SK-N-SH (cell line): Measurements from ENCODE around the gene MCM9. TPM values are rescaled to one million over a fixed set of nuclear protein-coding genes. Genes with fewer than 3 reads are reported as not detected.

Experiments used
- CTCF ChIA-PET: fragments of 300-600, 350-600 bp; formaldehyde crosslinking; extraction: SDS; loops from one replicate; lab custom pipeline; 2021; lab: Yijun Ruan, JAX
- POLR2A ChIA-PET: fragments of 350-600 bp; sonication (Branson Sonifier 250); formaldehyde crosslinking; extraction: SDS; loops from one replicate; lab custom pipeline; 2020; ENCODE audit warnings: antibody characterized with exemption, inconsistent platforms; lab: Yijun Ruan, JAX
- DNase-seq: peaks from one replicate; pipeline ENCODE4 v3.0.0; 2012
- H2AFZ ChIP-seq: fragments of 200-600 bp; sonication (generic); 2 replicates; pipeline ENCODE4 v1.8.1; 2016; ENCODE audit warnings: antibody characterized with exemption, mild to moderate bottlenecking, low read depth
- H3F3A ChIP-seq: fragments of 200-600 bp; sonication (generic); replicated peaks from 2 replicates; pipeline ENCODE3; 2016; ENCODE audit warnings: antibody characterized with exemption, mild to moderate bottlenecking; ENCODE audit not compliant: insufficient read depth
- H3K27ac ChIP-seq, 2 experiments: fragments of 200-500 bp in 1 of 2; fragments of 200-600 bp in 1 of 2; sonication (Bioruptor generic) in 1 of 2; sonication (generic), shearing (Covaris generic) in 1 of 2; 2 replicates each; pipeline versions ENCODE4 v1.5.1 to v1.6.1; 2014 to 2016; ENCODE audit warnings: low read depth in 2 of 2, inconsistent platforms in 1 of 2, low read length in 1 of 2, mild to moderate bottlenecking in 1 of 2, mixed read lengths in 1 of 2
- H3K27me3 ChIP-seq: fragments of 200-600 bp; sonication (generic), shearing (Covaris generic); 2 replicates; pipeline ENCODE4 v1.6.1; 2016; ENCODE audit warnings: mixed run types; ENCODE audit not compliant: insufficient read depth
- H3K36me3 ChIP-seq, 2 experiments: fragments of 200-500 bp in 1 of 2; fragments of 200-600 bp in 1 of 2; sonication (Bioruptor generic) in 1 of 2; sonication (generic) in 1 of 2; replicated peaks in 1 of 2; 2 replicates each; pipeline versions ENCODE3 to v1.5.1; 2014 to 2016; ENCODE audit warnings: low read length in 1 of 2, mild to moderate bottlenecking in 1 of 2; ENCODE audit not compliant: insufficient read depth in 2 of 2, control insufficient read depth in 1 of 2
- H3K4me1 ChIP-seq, 2 experiments: fragments of 200-500 bp in 1 of 2; fragments of 200-600 bp in 1 of 2; sonication (Bioruptor generic) in 1 of 2; sonication (generic), shearing (Covaris generic) in 1 of 2; 2 replicates each; pipeline versions ENCODE4 v1.5.1 to v1.6.1; 2014 to 2016; ENCODE audit warnings: low read depth in 1 of 2, low read length in 1 of 2, mixed run types in 1 of 2; ENCODE audit not compliant: insufficient read depth in 2 of 2, control insufficient read depth in 1 of 2
- H3K4me2 ChIP-seq: fragments of 200-600 bp; sonication (generic), shearing (Covaris generic); 2 replicates; pipeline ENCODE4 v1.6.1; 2017; ENCODE audit warnings: mixed run types
- H3K4me3 ChIP-seq, 2 experiments: fragments of 200-500 bp in 1 of 2; fragments of 200-600 bp in 1 of 2; sonication (Bioruptor generic) in 1 of 2; sonication (generic), shearing (Covaris generic) in 1 of 2; 2 replicates each; pipeline versions ENCODE4 v1.5.1 to v1.8.1; 2014 to 2016; ENCODE audit warnings: low read depth in 2 of 2, inconsistent platforms in 1 of 2, low read length in 1 of 2, mild to moderate bottlenecking in 1 of 2, mixed read lengths in 1 of 2, moderate library complexity in 1 of 2
- H3K79me2 ChIP-seq: fragments of 200-600 bp; sonication (generic); 2 replicates; pipeline ENCODE4 v1.8.1; 2017; ENCODE audit warnings: mild to moderate bottlenecking; ENCODE audit not compliant: insufficient read depth
- H3K9ac ChIP-seq: fragments of 200-600 bp; sonication (generic); 2 replicates; pipeline ENCODE4 v1.6.1; 2017; ENCODE audit warnings: mixed run types
- H3K9me2 ChIP-seq: fragments of 200-600 bp; sonication (generic); 2 replicates; pipeline ENCODE4 v1.6.1; 2017; ENCODE audit warnings: mixed run types
- H3K9me3 ChIP-seq: fragments of 200-600 bp; sonication (generic); 2 replicates; pipeline ENCODE4 v1.6.1; 2017; ENCODE audit warnings: mixed run types, mild to moderate bottlenecking, moderate library complexity
- H4K20me1 ChIP-seq: fragments of 200-600 bp; sonication (generic); 2 replicates; pipeline ENCODE4 v1.6.1; 2017; ENCODE audit warnings: mild to moderate bottlenecking, mixed run types; ENCODE audit not compliant: insufficient read depth
- CHD2 ChIP-seq: fragments of 150-350 bp; IDR thresholded peaks from 2 replicates; pipeline ENCODE4 v1.6.1; 2018; ENCODE audit warnings: low read length; ENCODE audit not compliant: partially characterized antibody
- ELF1 ChIP-seq: IDR thresholded peaks from 2 replicates; pipeline ENCODE4 v1.4.0; 2012
- EZH2phosphoT487 ChIP-seq: fragments of 200-600 bp; sonication (generic); IDR thresholded peaks from 2 replicates; pipeline ENCODE4 v1.6.1; 2017; ENCODE audit warnings: low read depth, mixed run types, mild to moderate bottlenecking, antibody characterized with exemption, moderate library complexity, borderline replicate concordance
- GABPA ChIP-seq: IDR thresholded peaks from 2 replicates; pipeline ENCODE4 v1.4.0; 2012; ENCODE audit warnings: low read depth, mild to moderate bottlenecking
- MEF2A ChIP-seq: IDR thresholded peaks from 2 replicates; pipeline ENCODE4 v1.4.0; 2012; ENCODE audit warnings: low read depth, borderline replicate concordance
- NFIC ChIP-seq: IDR thresholded peaks from 2 replicates; pipeline ENCODE4 v1.4.0; 2012; ENCODE audit warnings: borderline replicate concordance
- NRF1 ChIP-seq: IDR thresholded peaks from 2 replicates; pipeline ENCODE4 v1.6.1; 2012; ENCODE audit warnings: low read depth, mild to moderate bottlenecking, low read length
- RCOR1 ChIP-seq: fragments of 150-350 bp; IDR thresholded peaks from 2 replicates; pipeline ENCODE4 v1.6.1; 2017; ENCODE audit warnings: antibody characterized with exemption, low read length
- SMC3 ChIP-seq: IDR thresholded peaks from 2 replicates; pipeline ENCODE4 v1.6.1; 2012; ENCODE audit warnings: low read depth, low read length, improper control_type of control experiment
- TAF1 ChIP-seq: IDR thresholded peaks from 2 replicates; pipeline ENCODE4 v1.6.1; 2012; ENCODE audit warnings: low read depth, mild to moderate bottlenecking, low read length, moderate library complexity, borderline replicate concordance
- YY1 ChIP-seq: IDR thresholded peaks from 2 replicates; pipeline ENCODE4 v1.4.0; 2012; ENCODE audit warnings: low read depth, mild to moderate bottlenecking
- WGBS: methylation state at CpG from one replicate; pipeline ENCODE4 v1.1.6; 2017; ENCODE audit warnings: low lambda C conversion rate; 5-methylcytosine and 5-hydroxymethylcytosine counted together
- polyA plus RNA-seq, 3 experiments: library from polyadenylated mRNA; depleted of rRNA; stranded (reverse); fragments of >200 nt; gene quantifications; 2 replicates each; pipeline ENCODE4 v1.2.3, GENCODE V29; 2012
- TF ChIP-seq, protein P1 (sequence below): IDR thresholded peaks from 2 replicates; pipeline ENCODE4 v1.6.1; 2012; ENCODE audit warnings: mild to moderate bottlenecking, low read depth, low read length, moderate library complexity
- TF ChIP-seq, protein P2 (sequence below): IDR thresholded peaks from 2 replicates; pipeline ENCODE4 v1.4.0; 2012; ENCODE audit warnings: low read depth, borderline replicate concordance
- TF ChIP-seq, protein P3 (sequence below): IDR thresholded peaks from 2 replicates; pipeline ENCODE4 v1.4.0; 2012; ENCODE audit warnings: low read depth, borderline replicate concordance
- TF ChIP-seq, protein P4 (sequence below): fragments of 150-350 bp; IDR thresholded peaks from 2 replicates; pipeline ENCODE4 v1.6.1; 2017; ENCODE audit warnings: antibody characterized with exemption, low read length, low read depth, borderline replicate concordance

The MCM9 gene
- polyA plus RNA-seq, 1 of the 3 experiments (the other 2 are of a cell fraction), result 1.7 TPM

DNA sequence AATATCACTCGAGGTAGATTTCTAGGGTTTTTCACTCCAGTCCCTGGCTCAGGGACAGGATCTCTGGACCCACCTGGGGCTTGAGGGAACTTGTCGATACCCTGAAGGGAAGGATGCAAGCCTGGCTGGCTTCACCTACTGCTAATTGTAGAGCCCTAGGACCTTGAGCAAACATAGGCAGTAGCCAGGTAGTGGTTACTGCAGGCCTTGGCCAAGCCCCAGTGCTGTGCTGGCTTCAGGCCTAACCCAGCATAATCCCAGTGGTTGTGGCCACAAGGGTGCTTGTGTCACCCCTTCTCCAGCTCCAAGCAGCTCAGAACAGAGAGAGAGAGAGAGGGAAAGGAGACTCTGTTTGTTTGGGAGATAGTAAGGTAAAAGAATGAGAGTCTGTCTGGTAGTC, 5.8 kb upstream of the MCM9 start:
- H2AFZ ChIP-seq, result no peak overlapping the region
- POLR2A ChIA-PET, result no interaction called here
- DNase-seq, result no peak
- no peak for TF ChIP-seq SMC3
- TF ChIP-seq, protein P1, sequence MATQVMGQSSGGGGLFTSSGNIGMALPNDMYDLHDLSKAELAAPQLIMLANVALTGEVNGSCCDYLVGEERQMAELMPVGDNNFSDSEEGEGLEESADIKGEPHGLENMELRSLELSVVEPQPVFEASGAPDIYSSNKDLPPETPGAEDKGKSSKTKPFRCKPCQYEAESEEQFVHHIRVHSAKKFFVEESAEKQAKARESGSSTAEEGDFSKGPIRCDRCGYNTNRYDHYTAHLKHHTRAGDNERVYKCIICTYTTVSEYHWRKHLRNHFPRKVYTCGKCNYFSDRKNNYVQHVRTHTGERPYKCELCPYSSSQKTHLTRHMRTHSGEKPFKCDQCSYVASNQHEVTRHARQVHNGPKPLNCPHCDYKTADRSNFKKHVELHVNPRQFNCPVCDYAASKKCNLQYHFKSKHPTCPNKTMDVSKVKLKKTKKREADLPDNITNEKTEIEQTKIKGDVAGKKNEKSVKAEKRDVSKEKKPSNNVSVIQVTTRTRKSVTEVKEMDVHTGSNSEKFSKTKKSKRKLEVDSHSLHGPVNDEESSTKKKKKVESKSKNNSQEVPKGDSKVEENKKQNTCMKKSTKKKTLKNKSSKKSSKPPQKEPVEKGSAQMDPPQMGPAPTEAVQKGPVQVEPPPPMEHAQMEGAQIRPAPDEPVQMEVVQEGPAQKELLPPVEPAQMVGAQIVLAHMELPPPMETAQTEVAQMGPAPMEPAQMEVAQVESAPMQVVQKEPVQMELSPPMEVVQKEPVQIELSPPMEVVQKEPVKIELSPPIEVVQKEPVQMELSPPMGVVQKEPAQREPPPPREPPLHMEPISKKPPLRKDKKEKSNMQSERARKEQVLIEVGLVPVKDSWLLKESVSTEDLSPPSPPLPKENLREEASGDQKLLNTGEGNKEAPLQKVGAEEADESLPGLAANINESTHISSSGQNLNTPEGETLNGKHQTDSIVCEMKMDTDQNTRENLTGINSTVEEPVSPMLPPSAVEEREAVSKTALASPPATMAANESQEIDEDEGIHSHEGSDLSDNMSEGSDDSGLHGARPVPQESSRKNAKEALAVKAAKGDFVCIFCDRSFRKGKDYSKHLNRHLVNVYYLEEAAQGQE, result no peak
- no peak for TF ChIP-seq GABPA
- TF ChIP-seq TAF1, result no peak
- TF ChIP-seq, protein P2, sequence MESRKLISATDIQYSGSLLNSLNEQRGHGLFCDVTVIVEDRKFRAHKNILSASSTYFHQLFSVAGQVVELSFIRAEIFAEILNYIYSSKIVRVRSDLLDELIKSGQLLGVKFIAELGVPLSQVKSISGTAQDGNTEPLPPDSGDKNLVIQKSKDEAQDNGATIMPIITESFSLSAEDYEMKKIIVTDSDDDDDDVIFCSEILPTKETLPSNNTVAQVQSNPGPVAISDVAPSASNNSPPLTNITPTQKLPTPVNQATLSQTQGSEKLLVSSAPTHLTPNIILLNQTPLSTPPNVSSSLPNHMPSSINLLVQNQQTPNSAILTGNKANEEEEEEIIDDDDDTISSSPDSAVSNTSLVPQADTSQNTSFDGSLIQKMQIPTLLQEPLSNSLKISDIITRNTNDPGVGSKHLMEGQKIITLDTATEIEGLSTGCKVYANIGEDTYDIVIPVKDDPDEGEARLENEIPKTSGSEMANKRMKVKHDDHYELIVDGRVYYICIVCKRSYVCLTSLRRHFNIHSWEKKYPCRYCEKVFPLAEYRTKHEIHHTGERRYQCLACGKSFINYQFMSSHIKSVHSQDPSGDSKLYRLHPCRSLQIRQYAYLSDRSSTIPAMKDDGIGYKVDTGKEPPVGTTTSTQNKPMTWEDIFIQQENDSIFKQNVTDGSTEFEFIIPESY, result no peak
- no peak for TF ChIP-seq NFIC
- no peak for TF ChIP-seq MEF2A
- TF ChIP-seq RCOR1, result no peak
- TF ChIP-seq, protein P3, sequence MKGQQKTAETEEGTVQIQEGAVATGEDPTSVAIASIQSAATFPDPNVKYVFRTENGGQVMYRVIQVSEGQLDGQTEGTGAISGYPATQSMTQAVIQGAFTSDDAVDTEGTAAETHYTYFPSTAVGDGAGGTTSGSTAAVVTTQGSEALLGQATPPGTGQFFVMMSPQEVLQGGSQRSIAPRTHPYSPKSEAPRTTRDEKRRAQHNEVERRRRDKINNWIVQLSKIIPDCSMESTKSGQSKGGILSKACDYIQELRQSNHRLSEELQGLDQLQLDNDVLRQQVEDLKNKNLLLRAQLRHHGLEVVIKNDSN, result no peak
- no peak for TF ChIP-seq CHD2
- TF ChIP-seq NRF1, result no peak
- no peak for TF ChIP-seq YY1
- no peak for TF ChIP-seq EZH2phosphoT487
- no peak for TF ChIP-seq ELF1
- TF ChIP-seq, protein P4, sequence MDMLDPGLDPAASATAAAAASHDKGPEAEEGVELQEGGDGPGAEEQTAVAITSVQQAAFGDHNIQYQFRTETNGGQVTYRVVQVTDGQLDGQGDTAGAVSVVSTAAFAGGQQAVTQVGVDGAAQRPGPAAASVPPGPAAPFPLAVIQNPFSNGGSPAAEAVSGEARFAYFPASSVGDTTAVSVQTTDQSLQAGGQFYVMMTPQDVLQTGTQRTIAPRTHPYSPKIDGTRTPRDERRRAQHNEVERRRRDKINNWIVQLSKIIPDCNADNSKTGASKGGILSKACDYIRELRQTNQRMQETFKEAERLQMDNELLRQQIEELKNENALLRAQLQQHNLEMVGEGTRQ, result no peak
- no peaks in the 10 kb centered on the region for H3K79me2 ChIP-seq
- H3K4me1 ChIP-seq, result no peaks in the 10 kb centered on the region
- H3K9ac ChIP-seq, result no peak overlapping the region
- H3K36me3 ChIP-seq, result no peaks in the 10 kb centered on the region
- no peaks in the 10 kb centered on the region for H3K9me3 ChIP-seq
- no peaks in the 10 kb centered on the region for H3K9me2 ChIP-seq
- H3K27me3 ChIP-seq, result no peaks in the 10 kb centered on the region
- peaks cover under 1% of the 10 kb centered on the region for H3F3A ChIP-seq
- H3K4me3 ChIP-seq, result no peak overlapping the region
- 88% methylated on average over 1 of the region's 2 CpGs for WGBS
- H3K4me2 ChIP-seq, result no peak overlapping the region
- no peaks in the 10 kb centered on the region for H4K20me1 ChIP-seq
- CTCF ChIA-PET, result interaction anchor here (1.7 kb wide), 1 partner anchor 170 kb away, joined by 5 read pairs; no protein-coding TSS in a partner anchor
- no peak overlapping the region for H3K27ac ChIP-seq
